ENCODE measurements around the gene APBA1.

GRCh38 chr9:69606089-69606488 is 66.1 kb downstream of the APBA1 start:
- TF ChIP-seq CTCF (IDR thresholded peaks at IDR 0.05) (no peak), POLR2A (IDR thresholded peaks at IDR 0.05) (no peak)

Measured in heart left ventricle (tissue), 13 donors.